Activated CD4-positive, alpha-beta T cell treated with anti-CD3 and anti-CD28 coated beads, Interleukin-2, Interleukin-6, amounts not matched to agents 100 ng/mL and 50 ng/mL, durations not matched to agents 16 hours and 8 hours (primary cell): ENCODE data around the gene SPDYC.
A peak's percentile ranks its signal among the peaks of the same experiment; 100 is the strongest.

Experiments used
- DNase-seq: peaks from one replicate; pipeline ENCODE4 v3.0.0-alpha.2; 2020

SPDYC gene, protein sequence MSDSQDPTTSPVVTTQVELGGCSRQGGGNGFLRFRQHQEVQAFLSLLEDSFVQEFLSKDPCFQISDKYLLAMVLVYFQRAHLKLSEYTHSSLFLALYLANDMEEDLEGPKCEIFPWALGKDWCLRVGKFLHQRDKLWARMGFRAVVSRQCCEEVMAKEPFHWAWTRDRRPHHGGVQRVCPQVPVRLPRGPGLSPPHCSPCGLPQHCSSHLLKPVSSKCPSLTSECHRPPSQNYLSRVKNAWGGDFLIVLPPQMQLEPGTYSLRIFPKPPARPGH

DNA sequence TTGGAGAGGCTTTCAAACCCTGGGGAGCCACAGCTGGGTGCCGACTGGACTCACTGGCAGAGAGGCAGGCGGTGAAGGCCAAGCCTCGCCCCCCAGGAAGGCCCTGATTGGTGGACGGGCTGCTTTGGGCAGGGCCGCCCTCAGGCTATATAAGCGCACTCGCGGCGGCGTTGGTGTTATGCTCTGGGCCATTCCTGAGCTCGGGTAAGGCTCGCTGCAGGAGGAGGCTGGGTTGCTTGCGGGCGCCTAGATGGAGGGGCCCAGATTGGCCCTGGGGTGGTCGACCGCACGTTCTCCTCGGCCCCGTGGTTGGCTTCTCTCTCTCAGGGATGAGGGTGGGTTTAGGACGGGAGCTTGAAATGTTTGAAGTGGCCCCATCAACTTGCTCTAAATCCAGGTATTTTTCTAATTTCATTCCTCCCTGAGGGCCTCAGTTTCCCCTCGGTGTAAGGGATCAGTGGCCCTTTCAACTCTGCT, at the start of gene SPDYC:
TSS of gene SPDYC (plus strand) at position 176 of the 477 bp plus-strand sequence. CDS start 1,125 bp downstream, outside the sequence.
- DNase-seq = no peak

DNA sequence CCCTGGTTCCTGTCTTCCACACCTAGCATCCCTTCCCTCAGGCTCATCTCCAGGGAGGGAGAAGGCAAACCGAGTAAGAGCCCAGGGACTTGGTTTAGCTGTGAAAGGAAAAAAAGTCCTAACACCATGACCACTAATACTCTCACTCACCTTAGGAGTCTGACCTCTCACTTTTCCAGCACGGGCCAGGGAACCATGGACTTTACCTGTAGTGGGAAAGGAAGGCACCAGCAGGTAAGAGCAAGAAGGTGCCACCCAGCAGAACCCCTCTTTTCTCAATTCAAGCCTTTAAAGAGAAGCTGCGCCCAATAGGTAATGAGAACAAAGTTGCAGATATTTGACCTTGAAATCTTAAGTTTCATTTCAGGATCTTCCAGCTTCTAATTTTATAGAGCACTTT, 49.2 kb upstream of the SPDYC start:
- DNase-seq = no peak

DNA sequence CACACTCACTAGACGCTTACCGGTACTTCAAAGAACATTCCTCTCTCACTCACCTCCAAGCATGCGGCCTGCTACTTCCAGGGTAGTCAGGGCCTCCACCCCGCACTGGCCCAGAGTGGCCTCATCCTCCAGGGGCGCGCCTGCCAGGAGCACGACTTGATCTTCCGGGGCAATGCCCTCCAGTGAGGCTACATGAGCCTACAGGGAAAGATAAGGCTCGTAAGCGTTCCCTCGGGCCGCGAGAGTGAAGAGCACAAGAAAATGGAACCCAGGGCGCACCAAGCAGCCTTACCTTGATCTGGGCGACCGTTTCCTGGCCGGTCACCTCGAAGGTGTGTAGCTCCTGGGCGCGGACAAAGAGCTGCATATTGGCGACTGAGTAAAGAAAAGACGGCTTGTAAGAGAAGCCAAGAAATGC, 48.6 kb upstream of the SPDYC start:
- no peak for DNase-seq

DNA sequence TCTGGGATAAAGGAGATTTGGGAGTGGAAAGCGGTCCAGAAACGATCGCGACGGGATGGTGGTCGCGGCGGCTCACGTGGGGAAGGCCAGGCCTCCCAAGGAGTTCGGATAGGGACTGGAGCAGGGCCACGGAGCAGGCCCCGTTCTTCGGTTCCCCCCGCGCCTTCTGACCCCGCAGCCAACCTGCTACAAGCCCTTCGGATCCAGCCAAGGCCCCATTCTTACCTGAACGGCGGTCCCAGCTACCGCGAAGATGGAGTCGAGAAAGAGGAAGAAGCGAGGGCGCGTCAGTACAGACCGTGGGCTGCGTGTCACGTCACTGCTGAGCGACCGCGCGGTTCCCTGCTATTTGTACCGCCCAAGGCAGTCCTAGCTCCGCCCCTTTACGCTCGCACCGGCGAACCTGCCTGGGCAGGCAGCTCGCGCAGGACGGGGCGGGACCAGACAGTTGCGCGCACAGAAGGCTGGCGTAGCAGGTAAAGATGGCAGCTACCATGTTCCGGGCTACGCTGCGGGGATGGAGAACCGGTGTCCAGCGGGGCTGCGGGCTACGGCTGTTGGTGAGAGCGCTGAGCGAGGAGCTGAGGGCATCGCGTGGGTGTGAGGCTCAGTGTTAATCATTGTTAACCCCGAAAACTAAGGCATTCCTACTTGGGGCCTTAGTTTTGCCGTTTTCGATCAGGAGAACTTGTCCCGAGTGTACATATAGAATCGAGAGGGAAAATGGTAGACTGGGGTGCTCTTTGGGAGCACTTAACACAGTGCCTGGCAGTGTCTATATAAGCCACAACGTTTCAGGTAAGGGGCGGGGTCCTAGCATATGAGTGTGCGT, 48.0 kb upstream of the SPDYC start, which contains the start of the genes FAU and MRPL49:
TSS of gene FAU (minus strand) at position 270 of the 832 bp plus-strand sequence. CDS start 321 bp downstream, outside the sequence.
TSS of gene MRPL49 (plus strand) at position 457 of the 832 bp plus-strand sequence. CDS start at position 483, 26 bp downstream.
- DNase-seq = peak; percentile 99

DNA sequence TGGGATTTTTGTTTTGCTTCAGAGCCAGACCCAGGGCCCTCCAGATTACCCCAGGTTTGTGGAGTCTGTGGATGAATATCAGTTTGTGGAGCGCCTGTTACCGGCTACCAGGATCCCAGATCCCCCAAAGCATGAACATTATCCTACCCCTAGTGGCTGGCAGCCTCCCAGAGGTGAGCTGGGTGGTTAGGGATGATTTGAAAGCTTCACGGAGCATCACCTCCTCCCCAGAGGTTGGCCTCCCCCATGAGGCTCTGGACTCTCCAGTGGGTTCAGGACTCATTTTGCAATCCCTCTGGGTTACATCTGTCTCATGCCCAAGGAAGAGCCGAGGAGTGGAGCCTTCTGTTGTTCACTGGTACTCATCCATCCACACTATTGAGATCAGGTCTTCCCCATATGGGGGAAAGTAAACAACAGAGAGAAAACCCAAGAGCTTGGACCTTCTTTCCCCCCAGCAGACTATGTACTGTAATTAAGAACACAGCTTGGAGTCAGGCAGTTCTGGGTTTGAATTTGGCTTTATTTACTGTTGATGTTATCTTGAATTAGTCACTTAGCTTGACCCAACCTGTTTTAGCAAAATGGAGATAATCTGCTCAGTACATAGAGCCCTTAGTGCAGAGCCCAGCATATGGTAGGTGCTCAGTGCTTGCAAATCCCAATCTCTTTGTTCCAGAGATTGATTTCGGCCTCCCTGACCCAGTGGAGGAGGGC, 45.4 kb upstream of the SPDYC start:
- no peak for DNase-seq

DNA sequence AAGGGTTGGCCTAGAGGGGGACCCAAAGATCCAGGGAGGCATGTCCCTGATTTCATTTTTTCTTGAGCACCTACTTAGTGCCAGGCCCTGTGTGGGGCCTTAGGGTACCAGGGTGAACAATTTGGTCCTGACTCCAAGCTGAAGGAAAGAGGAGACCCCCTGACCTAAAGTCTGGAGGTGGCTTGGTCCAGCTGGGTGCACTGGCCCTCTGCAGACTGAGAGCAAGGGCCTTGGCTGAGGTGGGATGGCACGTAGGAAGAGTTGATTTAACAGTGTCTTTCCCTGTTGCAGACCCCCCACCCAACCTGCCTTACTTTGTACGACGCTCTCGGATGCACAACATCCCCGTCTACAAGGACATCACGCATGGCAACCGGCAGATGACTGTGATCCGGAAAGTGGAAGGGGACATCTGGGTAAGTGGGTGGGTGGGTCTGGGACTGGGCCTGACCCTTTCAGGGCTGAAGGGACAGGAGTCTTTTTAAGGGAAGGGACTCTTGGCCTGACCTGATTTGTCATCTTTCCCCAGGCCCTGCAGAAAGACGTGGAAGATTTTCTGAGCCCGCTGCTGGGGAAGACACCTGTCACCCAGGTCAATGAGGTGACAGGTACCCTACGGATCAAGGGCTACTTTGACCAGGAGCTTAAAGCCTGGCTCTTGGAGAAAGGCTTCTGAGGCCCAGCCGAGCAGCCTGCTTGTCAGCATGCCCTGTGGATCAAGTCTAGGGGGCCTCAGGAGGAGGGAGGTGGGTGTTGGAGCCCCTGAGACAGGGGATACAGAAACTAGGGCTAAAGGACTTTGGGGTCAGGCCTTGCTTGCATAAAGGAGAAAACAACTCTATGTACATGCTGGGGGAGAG, 44.6 kb upstream of the SPDYC start:
- DNase-seq = no peak

DNA sequence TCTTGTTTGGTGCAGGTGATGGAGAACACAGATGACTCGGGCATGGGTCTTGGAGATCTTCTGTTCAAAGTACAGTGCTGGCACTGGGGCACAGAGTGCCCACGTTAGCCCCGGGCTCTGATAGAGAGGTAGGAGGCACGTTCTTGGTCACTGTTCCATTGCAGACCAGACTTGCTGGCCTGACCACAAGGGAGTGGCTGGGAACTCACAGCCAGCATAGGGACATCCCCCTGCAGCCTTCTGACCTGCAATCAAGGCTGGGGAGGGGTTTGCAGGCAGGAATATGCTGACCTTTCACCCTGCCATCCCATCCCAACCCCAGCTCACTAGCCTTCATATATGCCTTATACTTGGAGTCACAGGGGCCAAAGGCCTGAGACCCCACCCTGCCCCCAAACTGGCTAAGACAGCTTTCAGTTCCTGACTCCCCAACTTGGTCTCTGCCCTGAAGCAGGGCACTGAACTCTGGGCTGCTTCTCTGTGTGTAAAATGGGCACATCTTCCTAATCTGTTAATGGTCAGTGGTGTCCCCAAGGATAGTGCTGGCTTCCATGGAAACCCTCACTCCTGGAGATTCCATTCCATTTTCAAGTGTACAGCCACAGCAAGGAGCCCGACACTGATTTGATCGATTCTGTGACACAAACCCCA, 43.3 kb upstream of the SPDYC start:
- DNase-seq = no peak

DNA sequence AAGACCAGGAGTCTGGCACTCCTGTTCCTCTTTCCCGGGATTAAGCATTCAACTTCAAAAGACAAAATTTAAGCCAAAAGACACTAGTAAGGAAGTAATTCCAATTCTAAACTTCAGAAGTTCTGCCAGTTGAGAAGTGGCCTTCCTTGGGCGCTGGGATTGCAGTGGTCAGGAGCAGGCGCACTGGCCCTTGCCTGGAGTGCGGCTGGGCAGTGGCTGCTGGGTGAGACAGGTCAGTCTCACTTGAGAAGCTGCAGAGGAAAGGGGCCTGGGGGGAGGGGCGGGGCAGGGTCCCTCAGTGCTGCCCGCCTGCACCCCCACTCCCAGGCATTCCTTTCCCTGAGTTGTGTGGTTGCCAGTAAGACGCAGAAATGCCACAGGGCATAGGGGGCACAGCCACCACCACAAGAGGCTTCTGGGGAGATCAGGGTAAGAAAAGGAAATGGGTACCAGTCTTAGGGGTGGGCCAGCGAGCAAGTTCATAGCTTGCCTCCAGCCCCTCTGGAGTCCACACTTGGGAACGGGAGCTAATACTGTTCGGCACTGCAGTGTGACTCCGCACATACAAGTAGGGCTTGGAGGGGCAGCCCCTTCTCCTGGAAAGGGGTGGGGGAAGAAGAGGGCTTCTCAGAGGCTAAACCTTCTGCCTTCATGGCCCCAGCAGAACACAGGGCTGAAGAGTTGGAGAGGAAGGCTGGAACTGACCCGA, 42.4 kb upstream of the SPDYC start:
- DNase-seq = no peak

DNA sequence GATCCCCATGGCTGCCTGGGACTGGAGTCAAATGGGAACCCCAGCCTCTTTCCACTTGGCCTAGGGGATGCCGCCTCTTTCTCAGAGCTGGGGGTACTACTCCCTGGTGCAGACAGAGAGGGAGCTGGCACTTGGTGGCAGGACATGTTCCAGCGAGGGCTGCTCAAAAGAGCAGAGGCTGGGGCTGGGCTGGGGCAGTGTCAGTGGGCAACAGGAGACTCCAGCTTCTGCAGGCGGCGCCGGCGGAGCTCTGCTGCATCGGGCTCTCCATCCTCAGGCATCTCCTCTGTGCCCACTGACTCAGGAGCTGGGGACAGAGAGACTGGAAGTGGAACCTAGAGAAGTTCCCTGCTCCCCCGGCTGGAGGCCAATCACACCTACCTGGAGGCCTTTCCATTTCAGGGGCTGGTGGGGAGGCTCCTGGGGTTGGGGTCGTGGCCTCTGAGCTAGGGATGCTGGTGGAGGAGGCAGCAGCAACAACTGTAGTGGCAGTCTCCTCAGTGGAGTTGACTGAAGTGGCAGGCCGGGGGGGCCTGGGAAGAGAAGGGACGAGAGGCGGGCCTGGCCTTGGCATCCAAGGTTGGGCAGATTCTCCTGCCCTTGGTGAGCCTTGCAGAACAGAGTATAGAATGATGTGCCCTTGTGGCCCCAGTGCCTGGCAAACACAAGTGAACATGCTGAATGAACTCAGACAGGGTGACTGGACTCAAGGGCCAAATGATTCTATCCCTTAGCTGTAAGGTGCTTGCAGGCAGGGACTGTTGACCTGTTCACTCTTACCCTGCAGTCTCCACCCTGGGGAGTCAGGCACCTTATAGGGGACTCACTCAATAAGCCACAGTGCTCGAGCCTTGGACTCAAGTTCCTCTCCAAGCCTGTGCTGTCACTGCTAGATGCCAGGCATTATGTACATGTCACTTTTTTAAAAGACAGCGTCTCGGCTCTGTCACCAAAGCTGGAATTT, 41.6 kb upstream of the SPDYC start:
- DNase-seq = no peak

DNA sequence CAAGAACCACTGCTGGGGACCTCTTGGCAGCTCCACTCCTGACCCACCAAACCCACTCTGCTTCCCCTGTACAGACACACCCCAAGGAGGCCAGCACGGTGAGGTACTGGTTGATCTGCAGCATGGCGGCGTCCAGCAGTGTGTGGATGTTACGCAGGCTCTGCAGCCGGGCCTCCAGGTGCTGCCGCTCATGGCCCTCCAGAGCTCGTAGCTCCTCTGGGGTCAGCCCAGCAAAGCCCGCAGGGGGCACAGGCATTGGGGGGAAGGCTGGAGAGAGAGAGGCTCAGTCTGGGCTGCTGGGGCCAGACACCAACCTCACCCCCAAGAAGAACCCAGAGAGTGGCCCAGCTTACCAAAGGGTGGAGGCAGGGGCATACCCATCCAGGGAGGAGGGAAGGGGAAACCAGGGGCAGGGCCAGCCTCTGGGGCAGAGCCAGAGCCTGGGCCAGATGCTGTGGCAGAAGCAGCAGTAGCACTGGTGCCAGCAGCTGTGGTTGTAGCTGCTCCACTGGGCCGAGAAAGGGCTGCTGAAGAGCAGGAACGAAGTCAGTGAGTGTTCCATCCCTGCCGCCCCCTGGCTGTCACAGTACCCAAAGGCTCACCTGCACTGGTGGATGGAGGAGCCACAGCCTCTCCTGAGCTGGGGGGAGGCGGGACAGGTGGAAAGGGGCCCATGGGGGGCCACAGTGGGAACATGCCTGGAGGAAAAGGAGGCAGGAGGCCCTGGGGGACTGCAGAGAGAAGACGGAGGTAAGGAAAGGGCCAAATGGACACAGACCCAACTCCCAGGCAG, 40.2 kb upstream of the SPDYC start:
- DNase-seq = no peak

DNA sequence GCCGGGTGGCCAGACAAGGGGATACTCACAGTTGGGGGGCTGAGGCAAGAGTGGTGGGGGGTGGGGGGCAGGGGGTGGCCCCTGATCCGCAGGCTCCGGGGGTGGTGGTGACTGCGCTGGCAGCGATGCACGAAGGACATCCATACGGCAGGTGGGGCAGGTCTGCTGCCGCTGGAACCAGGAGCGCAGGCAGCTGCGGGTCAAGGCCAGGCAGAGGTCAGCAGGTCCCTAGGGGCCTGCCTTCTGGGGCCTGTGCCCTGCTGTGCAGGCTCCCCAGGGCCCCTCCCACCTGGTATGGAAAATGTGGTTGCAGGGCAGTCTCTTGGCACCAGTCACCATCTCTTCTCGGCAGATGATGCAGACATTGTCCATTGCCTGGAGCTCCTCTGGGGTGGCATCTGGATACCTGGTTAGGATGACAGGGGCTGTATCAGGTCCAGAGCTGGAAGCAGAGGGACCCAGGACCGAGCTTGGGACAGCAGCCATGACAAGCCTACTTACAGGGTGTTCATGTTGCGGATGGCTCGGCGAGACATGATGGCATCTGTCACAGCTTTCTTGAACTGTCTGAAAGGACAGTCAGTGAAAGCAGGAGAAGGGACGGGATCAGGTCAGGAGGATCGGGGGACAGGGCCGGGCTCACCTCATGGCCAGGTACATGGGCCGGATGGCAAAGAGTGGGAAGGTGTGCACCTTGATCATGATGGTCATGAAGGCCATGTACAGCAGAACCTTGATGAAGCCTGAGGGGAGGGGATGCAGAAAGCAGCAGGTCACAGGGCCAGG, 39.2 kb upstream of the SPDYC start:
- DNase-seq = no peak

DNA sequence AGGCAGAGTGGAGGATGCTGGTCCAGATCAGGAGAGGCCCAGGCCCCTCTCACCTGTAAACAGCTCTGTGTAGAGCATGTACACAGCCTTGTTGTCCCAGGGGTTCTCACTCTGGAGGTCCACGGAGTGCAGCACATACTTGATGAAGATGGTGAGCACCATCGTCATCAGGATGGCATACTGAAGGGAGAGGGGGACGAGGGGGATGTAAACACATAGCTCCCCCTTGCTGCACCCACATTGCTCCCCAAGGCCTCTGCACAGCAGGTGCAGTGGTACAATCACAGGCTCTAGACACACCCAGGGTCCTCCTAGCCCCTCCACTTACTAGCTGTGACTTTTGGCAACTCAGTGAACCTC, 38.6 kb upstream of the SPDYC start:
- no peak for DNase-seq

DNA sequence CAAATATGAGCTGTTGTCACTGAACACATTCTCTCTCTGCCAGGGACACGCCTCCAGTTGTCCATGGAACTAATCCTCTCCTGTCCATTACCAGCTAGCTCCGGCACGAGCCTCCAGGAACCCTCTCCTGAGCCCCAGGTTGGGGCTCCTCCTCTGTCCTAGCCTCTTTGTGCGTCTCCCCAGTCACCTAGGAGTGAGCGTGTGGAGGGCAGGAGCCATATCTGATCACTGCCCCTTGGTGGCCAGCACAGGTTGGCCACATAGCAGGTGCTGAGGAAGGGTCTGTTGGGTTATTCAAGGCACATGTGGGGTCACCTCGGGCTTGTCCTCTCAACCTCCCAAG, 38.2 kb upstream of the SPDYC start:
- no peak for DNase-seq

DNA sequence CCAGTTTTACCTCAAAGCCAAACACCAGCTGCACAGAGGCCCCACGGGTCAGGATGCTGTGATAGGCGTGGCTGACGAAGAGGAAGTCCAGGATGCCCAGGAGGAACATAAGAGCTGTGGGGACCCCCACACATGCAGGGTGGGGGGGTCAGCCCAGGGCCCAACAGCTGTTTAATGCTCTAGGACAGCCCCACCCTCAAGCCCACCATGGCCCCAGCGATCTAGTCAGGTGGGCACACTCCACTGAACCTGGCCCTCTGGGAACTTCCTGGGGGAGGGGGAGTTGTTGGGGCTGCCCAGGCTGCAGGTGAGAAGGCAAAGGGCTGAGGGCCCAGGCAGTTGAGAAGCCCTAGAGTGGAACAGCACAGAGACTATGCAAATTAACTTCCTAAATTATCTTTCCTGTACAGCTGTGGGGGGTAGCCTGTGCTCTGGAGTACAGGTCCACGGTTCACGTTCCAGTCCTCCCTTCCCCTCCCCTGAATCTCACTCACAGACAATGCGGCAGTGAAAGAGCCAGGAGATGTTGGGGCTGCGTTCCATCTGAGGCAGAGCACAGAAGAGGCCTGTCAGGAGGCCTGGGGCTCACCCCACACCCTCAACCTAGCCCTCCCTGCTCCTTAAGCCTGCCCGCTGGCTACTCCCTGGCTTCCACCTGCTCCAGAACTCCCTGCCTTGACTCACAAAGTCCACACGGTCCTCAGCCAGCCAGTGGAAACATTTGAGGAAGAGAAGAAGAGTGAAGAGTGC, 37.6 kb upstream of the SPDYC start:
- DNase-seq = no peak

DNA sequence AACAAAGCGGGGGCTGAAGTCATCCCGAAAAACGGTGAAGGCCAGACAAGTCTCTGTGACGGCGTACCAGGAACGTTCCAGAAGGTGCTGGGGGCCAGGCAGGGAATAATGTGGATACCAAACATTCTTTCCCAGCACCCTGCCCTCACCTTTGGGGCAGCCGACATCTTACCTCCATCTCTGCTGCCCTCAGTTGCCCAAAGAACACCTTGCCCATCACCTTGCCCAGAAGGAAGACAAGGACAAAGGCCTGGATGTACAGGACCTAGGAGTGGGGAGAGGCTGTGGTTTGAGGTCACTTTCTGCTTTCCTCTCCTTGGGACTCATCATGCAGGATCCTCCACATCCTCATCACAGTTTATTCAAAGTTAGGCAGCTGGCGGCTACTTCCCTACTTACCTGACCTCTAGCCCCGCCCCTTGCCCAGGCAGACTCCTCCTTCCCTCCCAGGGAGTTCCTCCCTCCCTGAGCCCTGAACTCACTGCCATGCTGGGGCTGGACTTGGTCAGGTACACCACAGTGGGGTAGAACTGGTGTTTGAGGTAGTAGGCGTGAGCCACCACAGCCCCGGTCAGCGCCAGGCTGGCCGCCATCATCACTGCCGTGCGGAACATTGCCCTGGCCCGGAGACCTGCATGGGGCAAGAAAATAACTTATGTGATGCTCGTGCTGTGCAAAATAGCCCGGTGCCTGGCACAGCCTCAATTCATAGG, 36.9 kb upstream of the SPDYC start:
- peak; percentile 67 for DNase-seq

DNA sequence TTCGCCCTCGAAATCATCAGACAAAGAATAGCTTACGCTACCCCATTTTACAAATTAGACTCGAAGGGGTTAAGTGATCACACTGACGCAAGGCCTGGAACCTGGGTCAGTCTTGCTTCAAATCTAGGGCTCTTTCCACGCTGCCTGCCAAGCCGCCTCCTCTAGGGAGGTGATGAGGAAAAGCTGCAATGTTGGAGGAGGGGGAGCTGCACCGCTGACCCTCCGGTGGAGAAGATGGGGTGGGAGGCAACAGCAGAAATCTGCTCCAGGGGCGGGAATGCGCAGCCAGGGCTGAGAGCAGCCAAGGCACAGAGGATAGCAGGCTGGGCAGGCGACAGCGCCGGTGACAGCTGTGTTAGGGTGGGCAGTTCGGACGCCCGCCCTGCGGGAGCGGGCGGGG, 36.3 kb upstream of the SPDYC start:
- no peak for DNase-seq
